ENCODE measurements around the gene MAPT. TPM values are rescaled to one million over a fixed set of nuclear protein-coding genes. Genes with fewer than 3 reads are reported as not detected.

Gene MAPT
- polyA plus RNA-seq, 1 experiment: 0.16 TPM

DNA sequence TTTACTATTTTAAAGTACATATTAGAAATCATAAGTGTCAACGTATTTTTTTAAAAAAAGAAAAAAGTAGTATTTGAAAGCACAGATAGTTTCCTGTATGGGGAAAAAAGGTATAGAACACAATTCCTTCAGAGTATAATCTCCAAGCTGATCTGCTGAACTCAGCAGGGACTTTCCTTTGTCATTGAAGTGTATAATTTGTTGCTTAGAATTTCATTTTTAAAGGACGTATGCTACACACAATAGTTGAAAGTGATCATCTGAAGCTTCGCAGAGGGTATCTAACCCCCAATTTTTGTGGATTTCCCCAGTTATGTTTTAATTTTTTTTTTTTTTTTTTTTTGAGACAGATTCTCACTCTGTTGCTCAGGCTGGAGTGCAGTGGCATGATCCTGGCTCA, 20.2 kb upstream of the MAPT start:
- no peak for DNase-seq (ENCODE audit: low read depth)
- ChIA-PET POLR2A (no interaction called here), CTCF (no interaction called here)
- no peak overlapping the region for H3K4me3 ChIP-seq (ENCODE audit: low read depth, low read length)
- H3K36me3 ChIP-seq (ENCODE audit: control insufficient read depth, insufficient read depth, low read length): no peaks in the 10 kb centered on the region
- H3K27me3 ChIP-seq (ENCODE audit: control insufficient read depth, insufficient read depth, low read length): peaks cover 3% of the 10 kb centered on the region
- TF ChIP-seq, protein P1, sequence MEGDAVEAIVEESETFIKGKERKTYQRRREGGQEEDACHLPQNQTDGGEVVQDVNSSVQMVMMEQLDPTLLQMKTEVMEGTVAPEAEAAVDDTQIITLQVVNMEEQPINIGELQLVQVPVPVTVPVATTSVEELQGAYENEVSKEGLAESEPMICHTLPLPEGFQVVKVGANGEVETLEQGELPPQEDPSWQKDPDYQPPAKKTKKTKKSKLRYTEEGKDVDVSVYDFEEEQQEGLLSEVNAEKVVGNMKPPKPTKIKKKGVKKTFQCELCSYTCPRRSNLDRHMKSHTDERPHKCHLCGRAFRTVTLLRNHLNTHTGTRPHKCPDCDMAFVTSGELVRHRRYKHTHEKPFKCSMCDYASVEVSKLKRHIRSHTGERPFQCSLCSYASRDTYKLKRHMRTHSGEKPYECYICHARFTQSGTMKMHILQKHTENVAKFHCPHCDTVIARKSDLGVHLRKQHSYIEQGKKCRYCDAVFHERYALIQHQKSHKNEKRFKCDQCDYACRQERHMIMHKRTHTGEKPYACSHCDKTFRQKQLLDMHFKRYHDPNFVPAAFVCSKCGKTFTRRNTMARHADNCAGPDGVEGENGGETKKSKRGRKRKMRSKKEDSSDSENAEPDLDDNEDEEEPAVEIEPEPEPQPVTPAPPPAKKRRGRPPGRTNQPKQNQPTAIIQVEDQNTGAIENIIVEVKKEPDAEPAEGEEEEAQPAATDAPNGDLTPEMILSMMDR (IDR thresholded peaks at IDR 0.05; ENCODE audit: insufficient read depth, low read depth, low read length): no peak

DNA sequence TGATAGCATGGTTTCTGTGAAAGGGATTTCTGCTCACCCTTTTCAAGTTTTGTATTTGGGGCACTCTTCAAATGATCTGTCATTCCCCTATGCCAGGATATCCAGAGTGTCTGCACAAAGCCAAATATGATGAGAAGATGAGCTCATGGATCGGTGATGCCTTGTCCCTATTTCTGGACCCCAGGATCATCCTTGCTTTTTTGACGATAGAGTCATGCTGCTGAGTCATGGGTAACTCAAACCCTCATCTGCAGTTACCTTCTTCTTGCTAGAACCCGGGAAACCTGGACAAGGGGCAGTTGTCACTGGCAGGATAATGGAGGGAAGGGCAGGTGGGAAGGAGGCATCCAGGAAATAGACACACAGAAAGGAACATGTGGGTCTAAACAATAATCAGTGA, 17.8 kb upstream of the MAPT start:
- Histone ChIP-seq H3K36me3 (ENCODE audit: control insufficient read depth, insufficient read depth, low read length) (no peaks in the 10 kb centered on the region), H3K4me3 (ENCODE audit: low read depth, low read length) (no peak overlapping the region), H3K27me3 (ENCODE audit: control insufficient read depth, insufficient read depth, low read length) (peaks cover 3% of the 10 kb centered on the region)
- ChIA-PET CTCF (interaction anchor here (1.2 kb wide), 1 partner anchor 40 kb away, joined by 3 read pairs; no protein-coding TSS in a partner anchor), POLR2A (interaction anchor here (0.6 kb wide), 1 partner anchor 11 kb away, joined by 4 read pairs; no protein-coding TSS in a partner anchor)
- TF ChIP-seq, protein P1 (IDR thresholded peaks at IDR 0.05; ENCODE audit: insufficient read depth, low read depth, low read length): no peak
- DNase-seq (ENCODE audit: low read depth): no peak

DNA sequence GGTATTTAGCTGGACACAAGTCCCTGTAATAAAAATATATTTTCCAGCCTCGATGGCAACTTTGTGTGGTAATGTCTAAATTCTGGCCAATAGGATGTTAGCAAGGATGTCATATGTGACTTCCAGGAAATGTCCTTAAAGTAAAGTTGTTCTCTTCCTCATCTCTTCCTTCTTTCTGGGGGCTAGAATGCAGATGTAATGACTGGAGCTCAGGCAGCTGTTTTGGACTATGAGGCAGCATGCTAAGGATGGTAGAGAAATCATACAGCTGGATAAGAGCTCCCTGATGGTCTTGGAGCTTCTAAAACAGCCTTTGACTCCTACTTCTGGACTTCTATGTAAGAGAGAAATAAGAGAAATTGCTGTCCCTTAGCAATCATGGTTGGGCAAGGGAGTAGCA, 16.9 kb upstream of the MAPT start:
- ChIA-PET CTCF (interaction anchor here (1.2 to 1.7 kb wide), 2 partner anchors 26 to 41 kb away, joined by 3 to 4 read pairs; no protein-coding TSS in a partner anchor), POLR2A (no interaction called here)
- peaks cover 3% of the 10 kb centered on the region; the same call in 1 of the 2 replicates for H3K27me3 ChIP-seq (ENCODE audit: control insufficient read depth, insufficient read depth, low read length)
- no peaks in the 10 kb centered on the region for H3K36me3 ChIP-seq (ENCODE audit: control insufficient read depth, insufficient read depth, low read length)
- H3K4me3 ChIP-seq (ENCODE audit: low read depth, low read length): no peak overlapping the region
- TF ChIP-seq, protein P1 (IDR thresholded peaks at IDR 0.05; ENCODE audit: insufficient read depth, low read depth, low read length): no peak
- DNase-seq (ENCODE audit: low read depth): no peak

DNA sequence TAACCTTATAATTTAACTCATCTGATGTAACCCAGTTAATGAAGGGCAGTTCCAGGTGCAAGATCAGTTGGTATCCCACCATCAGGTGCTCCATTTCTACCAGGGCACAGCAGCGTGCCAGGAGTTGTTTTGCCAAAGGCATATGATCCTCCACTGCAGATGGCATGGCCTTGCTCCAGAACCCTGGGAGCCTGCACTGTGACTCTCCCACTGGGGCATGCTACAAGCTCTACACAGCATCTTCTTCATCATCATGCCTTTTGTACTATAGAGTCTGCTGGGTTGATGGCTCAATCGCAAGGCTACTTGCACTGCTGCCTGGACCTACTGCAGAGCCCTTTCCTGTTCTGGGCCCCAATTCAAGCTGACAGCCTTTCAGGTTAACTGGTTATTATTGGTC, 11.3 kb upstream of the MAPT start:
- TF ChIP-seq, protein P1 (IDR thresholded peaks at IDR 0.05; ENCODE audit: insufficient read depth, low read depth, low read length): no peak
- H3K27me3 ChIP-seq (ENCODE audit: control insufficient read depth, insufficient read depth, low read length): 0 out of 2 replicates have a peak, but pooled peaks cover 3% of the 10 kb centered on the region
- CTCF ChIA-PET: interaction anchor here (1.1 kb wide), 1 partner anchor 10 kb away, joined by 3 read pairs; no protein-coding TSS in a partner anchor

DNA sequence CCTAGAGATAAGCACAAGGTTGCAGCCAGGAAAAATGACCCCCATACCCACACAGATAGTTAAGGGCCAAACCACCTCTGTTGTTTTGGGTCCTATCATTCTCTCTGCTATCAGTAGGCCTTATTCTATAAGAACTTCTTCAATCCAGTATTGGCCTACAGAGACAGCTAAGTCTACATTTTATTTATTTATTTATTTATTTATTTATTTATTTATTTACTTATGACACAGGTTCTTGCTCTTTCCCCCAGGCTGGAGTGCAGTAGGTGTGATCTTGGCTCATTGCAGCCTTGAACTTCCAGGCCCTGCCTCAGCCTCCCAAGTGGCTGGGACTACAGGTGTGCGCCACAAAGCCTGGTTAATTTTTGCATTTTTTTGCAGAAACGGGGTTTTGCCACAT, 7.5 kb upstream of the MAPT start:
- Histone ChIP-seq H3K4me3 (ENCODE audit: low read depth, low read length) (no peak overlapping the region), H3K27me3 (ENCODE audit: control insufficient read depth, insufficient read depth, low read length) (0 out of 2 replicates have a peak, but pooled peaks cover 3% of the 10 kb centered on the region), H3K36me3 (ENCODE audit: control insufficient read depth, insufficient read depth, low read length) (no peaks in the 10 kb centered on the region)
- CTCF ChIA-PET: no interaction called here
- DNase-seq (ENCODE audit: low read depth): no peak
- TF ChIP-seq, protein P1 (IDR thresholded peaks at IDR 0.05; ENCODE audit: insufficient read depth, low read depth, low read length): no peak
- POLR2A ChIA-PET: no interaction called here

More for the DNA sequence above, 11.3 kb upstream of the MAPT start:
- Histone ChIP-seq H3K36me3 (ENCODE audit: control insufficient read depth, insufficient read depth, low read length) (no peaks in the 10 kb centered on the region), H3K4me3 (ENCODE audit: low read depth, low read length) (no peak overlapping the region)
- DNase-seq (ENCODE audit: low read depth): no peak
- POLR2A ChIA-PET: no interaction called here
